Measurements from ENCODE around the gene LEMD3. TPM values are rescaled to one million over a fixed set of nuclear protein-coding genes. Genes with fewer than 3 reads are reported as not detected.

Gene LEMD3
- total RNA-seq, 1 experiment from 2014 or later: 20.7 TPM

GRCh38 chr12:65294641-65295262 lies 125.4 kb downstream of the LEMD3 start:
- in situ Hi-C loops (cut with HindIII; ENCODE audit: low pct_unique_long_range_greater_than_20kb, low sequenced_read_pairs): no loop called here

GRCh38 chr12:65296508-65297265 lies 127.3 kb downstream of the LEMD3 start:
- DNase-seq (ENCODE audit: low read depth, low spot score): no peak
- in situ Hi-C loops (cut with HindIII; ENCODE audit: low pct_unique_long_range_greater_than_20kb, low sequenced_read_pairs): no loop called here

More at GRCh38 chr12:65294641-65295262, 125.4 kb downstream of the LEMD3 start:
- no peak for DNase-seq (ENCODE audit: low read depth, low spot score)

Other genes starting within 250 kb of the LEMD3 start
- not detected in 2 replicates for gene WIF1, start 48.3 kb upstream of the LEMD3 start, total RNA-seq (2014; rRNA removed; shearing (Covaris generic))
- 7.8 and 9.0 TPM in 2 replicates for gene MSRB3, start 109.1 kb downstream of the LEMD3 start, total RNA-seq (2014; rRNA removed; shearing (Covaris generic))